ENCODE data around the gene TRAM1L1.

DNA sequence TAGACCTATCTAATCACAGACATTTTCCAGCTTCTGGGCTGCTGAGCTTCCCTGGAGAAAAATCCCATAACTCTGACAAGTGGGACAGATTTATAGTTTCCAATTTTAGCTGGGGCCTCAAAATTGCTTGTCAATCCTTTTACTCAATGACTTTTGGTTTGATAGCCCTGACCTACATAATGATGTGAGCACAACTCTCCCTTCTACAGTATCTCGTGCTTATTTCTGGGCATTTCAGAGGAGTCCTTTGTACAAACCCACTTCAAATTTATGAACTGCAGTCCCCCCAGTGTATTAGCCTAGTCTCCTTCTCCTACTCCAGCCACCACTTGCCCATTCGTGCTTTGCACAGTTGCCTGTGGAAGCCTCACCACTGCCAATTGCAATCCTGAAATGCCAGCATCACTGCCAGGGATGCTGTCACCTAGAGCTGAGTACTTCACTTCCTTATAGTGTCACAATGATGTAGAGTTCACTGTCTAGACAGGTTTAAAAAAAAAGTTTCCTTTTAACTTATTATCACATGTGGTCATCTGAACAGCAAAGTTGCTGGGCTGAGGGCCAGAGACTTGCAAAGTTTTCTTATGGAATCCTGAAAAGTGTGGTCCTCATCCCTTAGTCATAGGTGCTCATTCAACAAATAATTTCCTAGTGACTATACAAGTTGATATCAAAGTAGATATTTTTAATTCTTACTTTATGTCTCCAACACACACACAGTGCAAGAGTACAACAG, 21.2 kb downstream of the TRAM1L1 start:
- no peak for TF ChIP-seq CTCF (IDR thresholded peaks at IDR 0.05)
- TF ChIP-seq POLR2A (IDR thresholded peaks at IDR 0.05): no peak
